Hepatocyte (in vitro differentiated cells): ENCODE measurements around the gene TRIM15.

Experiments
- CTCF ChIP-seq: fragments of 200-600 bp; sonication (generic); IDR thresholded peaks from 2 replicates; pipeline ENCODE4 v1.5.1; 2016; ENCODE audit warnings: antibody characterized with exemption, mild to moderate bottlenecking; ENCODE audit not compliant: poor library complexity
- EZH2 ChIP-seq: fragments of 200-600 bp; sonication (generic); IDR thresholded peaks from 2 replicates; pipeline ENCODE4 v1.6.1; 2016; ENCODE audit warnings: antibody characterized with exemption, mild to moderate bottlenecking, borderline replicate concordance
- EZH2phosphoT487 ChIP-seq: fragments of 200-600 bp; sonication (generic); IDR thresholded peaks from one replicate; pipeline ENCODE4 v1.6.1; 2018; ENCODE audit warnings: antibody characterized with exemption, mild to moderate bottlenecking, low read depth, moderate library complexity; ENCODE audit not compliant: unreplicated experiment, severe bottlenecking

GRCh38 chr6:30202366-30202765, 39.0 kb downstream of the TRIM15 start:
- TF ChIP-seq CTCF, result no peak
- TF ChIP-seq EZH2, result no peak
- TF ChIP-seq EZH2phosphoT487, result no peak
